ENCODE data around the gene ICOS. TPM values are rescaled to one million over a fixed set of nuclear protein-coding genes. Genes with fewer than 3 reads are reported as not detected.

The ICOS gene
- total RNA-seq, 1 experiment from 2014 or later: not detected

DNA sequence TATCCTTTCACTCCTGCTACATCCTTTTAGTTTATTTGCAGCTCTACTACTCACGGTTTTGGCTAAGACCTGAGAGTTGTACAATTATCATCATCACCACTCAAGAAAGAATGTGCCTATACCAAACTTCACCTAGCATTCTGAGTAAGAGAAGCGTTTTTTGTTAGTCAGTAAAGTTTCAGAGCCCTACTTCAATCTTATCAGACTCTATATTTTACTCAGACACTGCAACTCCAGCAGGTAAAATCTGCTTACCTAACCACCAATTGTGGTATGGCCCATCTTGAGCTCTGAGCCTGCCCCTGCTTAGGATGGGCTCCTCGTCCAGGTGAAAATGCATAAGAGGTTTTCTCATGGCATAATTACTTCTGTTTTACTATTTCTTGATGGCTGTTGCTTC is 37.1 kb downstream of the ICOS start:
- CTCF ChIA-PET: no interaction called here
- Histone ChIP-seq H3K4me3 (ENCODE audit: low read length) (no peak overlapping the region), H3K27me3 (ENCODE audit: low read length) (peaks cover 70% of the 10 kb centered on the region), H4K20me1 (ENCODE audit: low read length) (no peaks in the 10 kb centered on the region), H2AFZ (ENCODE audit: low read length) (no peak overlapping the region), H3K79me2 (ENCODE audit: low read length) (no peaks in the 10 kb centered on the region), H3K9me3 (ENCODE audit: low read length) (no peaks in the 10 kb centered on the region), H3F3A (ENCODE audit: low read length, unreplicated experiment) (no peaks in the 10 kb centered on the region), H3K4me1 (ENCODE audit: insufficient read depth, low read length) (no peaks in the 10 kb centered on the region), H3K9ac (ENCODE audit: low read length) (no peak overlapping the region), H3K9me2 (replicated peaks; ENCODE audit: low read length) (no peaks in the 10 kb centered on the region), H3K4me2 (ENCODE audit: low read length) (no peak overlapping the region), H3K36me3 (ENCODE audit: low read depth, low read length) (no peaks in the 10 kb centered on the region), H3K27ac (ENCODE audit: low read length) (no peak overlapping the region)
- intact Hi-C loops (cut with micrococcal nuclease): no loop called here
- POLR2A ChIA-PET (ENCODE audit: unreplicated experiment): no interaction called here
- TF ChIP-seq EZH2 (IDR thresholded peaks at IDR 0.05; ENCODE audit: low read length, unreplicated experiment) (no peak), EZH2phosphoT487 (IDR thresholded peaks at IDR 0.05; ENCODE audit: borderline replicate concordance, low read length) (no peak), CTCF (conservative IDR thresholded peaks at IDR 0.05; ENCODE audit: low read depth, low read length) (no peak)
- ATAC-seq (no peak), DNase-seq (no peak)
- BruUV-seq (replicated peaks): no TSS peak

GRCh38 chr2:203975912-203976311 is 39.3 kb downstream of the ICOS start:
- Histone ChIP-seq H2AFZ (ENCODE audit: low read length) (no peak overlapping the region), H3K36me3 (ENCODE audit: low read depth, low read length) (no peaks in the 10 kb centered on the region), H3K9me3 (ENCODE audit: low read length) (no peaks in the 10 kb centered on the region), H3F3A (ENCODE audit: low read length, unreplicated experiment) (no peaks in the 10 kb centered on the region), H4K20me1 (ENCODE audit: low read length) (no peaks in the 10 kb centered on the region), H3K27ac (ENCODE audit: low read length) (no peak overlapping the region), H3K4me2 (ENCODE audit: low read length) (no peak overlapping the region), H3K79me2 (ENCODE audit: low read length) (no peaks in the 10 kb centered on the region), H3K27me3 (ENCODE audit: low read length) (peaks cover 55% of the 10 kb centered on the region), H3K4me1 (ENCODE audit: insufficient read depth, low read length) (no peaks in the 10 kb centered on the region), H3K4me3 (ENCODE audit: low read length) (no peak overlapping the region), H3K9me2 (replicated peaks; ENCODE audit: low read length) (no peaks in the 10 kb centered on the region), H3K9ac (ENCODE audit: low read length) (no peak overlapping the region)
- no TSS peak for BruUV-seq (replicated peaks)
- no peak for TF ChIP-seq EZH2phosphoT487 (IDR thresholded peaks at IDR 0.05; ENCODE audit: borderline replicate concordance, low read length)
- no peak for ATAC-seq
- CTCF ChIA-PET: no interaction called here
- POLR2A ChIA-PET (ENCODE audit: unreplicated experiment): no interaction called here
- DNase-seq: no peak
- intact Hi-C loops (cut with micrococcal nuclease): no loop called here

DNA sequence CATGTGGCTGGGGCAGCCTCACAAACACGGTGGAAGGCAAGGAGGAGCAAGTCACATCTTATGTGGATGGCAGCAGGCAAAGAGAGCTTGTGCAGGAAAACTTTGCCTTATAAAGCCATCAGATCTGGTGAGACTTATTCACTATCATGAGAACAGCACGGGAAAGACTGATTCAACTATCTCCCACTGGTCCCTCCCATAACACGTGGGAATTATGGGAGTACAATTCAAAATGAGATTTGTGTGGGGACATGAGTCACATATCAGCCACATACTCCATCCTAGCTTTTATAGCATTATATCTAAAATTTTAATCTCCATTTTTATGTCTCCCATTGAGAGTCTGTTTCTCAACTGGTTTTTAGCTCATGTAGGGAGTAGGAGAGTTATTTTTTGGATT is 45.7 kb downstream of the ICOS start:
- no peaks in the 10 kb centered on the region for H3F3A ChIP-seq (ENCODE audit: low read length, unreplicated experiment)
- no peak overlapping the region for H3K4me3 ChIP-seq (ENCODE audit: low read length)
- no peak for TF ChIP-seq EZH2 (IDR thresholded peaks at IDR 0.05; ENCODE audit: low read length, unreplicated experiment)
- TF ChIP-seq CTCF (conservative IDR thresholded peaks at IDR 0.05; ENCODE audit: low read depth, low read length): no peak
- no peak for TF ChIP-seq EZH2phosphoT487 (IDR thresholded peaks at IDR 0.05; ENCODE audit: borderline replicate concordance, low read length)
- intact Hi-C loops (cut with micrococcal nuclease): no loop called here
- CTCF ChIA-PET: no interaction called here
- ATAC-seq (no peak), DNase-seq (no peak)
- no peaks in the 10 kb centered on the region for H3K9me3 ChIP-seq (ENCODE audit: low read length)
- no peaks in the 10 kb centered on the region for H3K9me2 ChIP-seq (replicated peaks; ENCODE audit: low read length)
- no peaks in the 10 kb centered on the region for H3K36me3 ChIP-seq (ENCODE audit: low read depth, low read length)
- H3K27me3 ChIP-seq (ENCODE audit: low read length): peaks cover 45% of the 10 kb centered on the region
- no peak overlapping the region for H3K4me2 ChIP-seq (ENCODE audit: low read length)
- no peaks in the 10 kb centered on the region for H4K20me1 ChIP-seq (ENCODE audit: low read length)
- no peak overlapping the region for H3K9ac ChIP-seq (ENCODE audit: low read length)
- no TSS peak for BruUV-seq (replicated peaks)
- POLR2A ChIA-PET (ENCODE audit: unreplicated experiment): no interaction called here
- H2AFZ ChIP-seq (ENCODE audit: low read length): no peak overlapping the region
- H3K27ac ChIP-seq (ENCODE audit: low read length): no peak overlapping the region
- no peaks in the 10 kb centered on the region for H3K79me2 ChIP-seq (ENCODE audit: low read length)
- no peaks in the 10 kb centered on the region for H3K4me1 ChIP-seq (ENCODE audit: insufficient read depth, low read length)

Measured in PC-3 (cell line).